Inflammatory macrophage treated with lipopolysaccharide for 4 hours (primary cell): Measurements from ENCODE around the gene CCNK.

Experiments
- DNase-seq: peaks from one replicate; pipeline ENCODE4 v3.0.0-alpha.2; 2020

The CCNK gene

DNA sequence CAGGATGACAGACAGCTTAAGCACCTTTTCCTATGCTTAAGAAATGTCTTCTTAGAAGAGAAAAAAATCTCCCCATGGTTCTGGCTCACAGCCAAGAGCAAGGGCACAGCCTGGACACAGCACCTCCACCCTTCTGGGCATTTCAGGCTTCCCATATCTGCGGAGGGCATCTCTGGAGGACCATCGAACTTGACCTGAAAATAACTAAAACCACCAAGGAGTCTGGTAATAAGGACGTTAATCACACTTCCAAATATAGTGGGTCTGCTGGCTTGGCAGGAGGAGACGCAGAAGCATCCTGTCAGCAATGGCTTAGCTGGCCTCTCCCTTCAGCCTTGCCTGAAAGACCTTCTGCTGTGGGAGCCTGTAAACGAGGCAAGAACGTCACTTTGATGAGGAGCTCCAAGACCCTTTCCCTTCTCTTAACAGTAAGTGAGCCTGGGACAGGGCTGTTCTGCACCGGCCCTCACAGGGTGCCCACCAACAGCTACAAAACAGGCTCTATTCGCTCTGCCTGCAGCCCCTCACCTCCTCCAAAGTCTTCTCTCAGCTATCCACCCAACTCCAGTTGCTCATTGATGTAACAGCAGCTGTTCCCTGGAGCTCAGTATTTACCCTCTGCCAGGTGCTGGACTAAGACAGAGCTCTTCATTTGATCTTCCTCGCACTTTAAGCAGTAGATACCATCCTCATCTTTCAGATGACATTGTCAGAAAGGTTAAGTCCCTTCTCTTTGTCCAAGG, 13.7 kb upstream of the CCNK start:
- no peak for DNase-seq

DNA sequence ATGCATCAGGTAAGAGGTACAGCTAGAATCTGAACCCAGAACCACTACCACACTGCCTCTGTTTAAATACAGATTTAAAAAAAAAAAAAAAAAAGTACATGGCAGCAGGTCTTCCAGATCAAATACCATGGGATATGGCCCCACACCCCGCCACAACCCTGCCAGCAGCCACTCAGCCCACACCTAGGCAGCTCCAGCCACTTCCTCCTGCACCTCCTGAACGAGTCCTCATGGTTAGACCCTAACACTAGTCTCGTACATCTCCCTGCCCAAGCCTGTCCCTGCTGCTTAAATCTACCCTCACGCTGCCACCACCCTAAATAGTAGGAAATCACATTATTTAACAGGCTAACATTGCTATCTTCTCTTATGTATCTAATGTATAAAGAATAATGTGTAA, 13.1 kb upstream of the CCNK start:
- no peak for DNase-seq

DNA sequence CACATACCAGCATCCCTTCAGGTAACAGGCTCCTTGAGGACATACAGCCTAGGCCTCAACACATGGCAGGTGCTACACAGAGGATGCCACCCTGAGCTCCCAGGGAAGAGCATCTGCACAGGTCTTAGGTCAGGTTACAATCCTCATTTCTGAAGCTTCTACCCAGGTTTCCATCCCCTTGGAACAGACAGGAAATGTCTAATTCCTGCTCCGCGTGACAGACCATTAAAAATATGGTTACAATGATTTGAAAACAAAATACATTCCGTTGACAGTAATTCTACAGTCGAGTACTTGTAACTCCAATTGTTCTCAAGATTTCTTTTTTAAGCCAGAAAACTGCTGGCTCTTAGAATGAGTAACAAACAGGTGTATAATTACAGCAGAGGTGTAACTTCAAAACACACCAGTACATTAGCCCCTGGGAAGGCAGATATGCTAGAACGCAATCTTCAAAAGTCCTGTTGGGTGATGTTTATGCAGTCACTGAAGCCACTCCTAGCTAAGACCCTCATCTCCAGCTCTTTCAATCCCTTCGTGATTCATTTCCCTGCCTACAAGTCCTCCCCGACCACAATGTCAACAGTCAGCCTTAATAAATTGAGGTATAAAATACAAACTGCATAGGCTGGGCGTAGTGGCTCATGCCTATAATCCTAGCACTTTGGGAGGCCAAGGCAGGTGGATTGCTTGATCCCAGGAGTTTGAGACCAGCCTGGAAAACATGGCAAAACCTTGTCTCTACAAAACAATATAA, 12.2 kb upstream of the CCNK start:
- DNase-seq, result no peak

DNA sequence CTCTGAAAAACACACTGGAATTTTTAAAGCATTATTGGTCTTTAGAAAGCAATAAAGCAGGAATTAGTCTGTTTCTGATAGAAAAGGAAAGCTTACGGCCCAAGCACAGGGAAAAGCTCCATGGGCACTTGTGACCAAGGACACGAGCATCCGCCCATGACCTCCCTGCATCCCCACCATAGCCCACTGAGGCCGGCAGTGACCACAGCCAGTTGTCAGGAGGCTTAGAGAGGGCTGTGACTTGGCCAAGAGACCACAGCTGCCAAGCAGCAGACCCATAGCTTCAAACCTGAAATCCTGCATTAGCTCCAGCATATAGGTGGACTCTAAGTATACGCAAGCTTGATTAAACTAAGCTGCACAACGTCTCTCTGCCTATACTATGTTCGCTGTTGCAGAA, 9.5 kb upstream of the CCNK start:
- no peak for DNase-seq

DNA sequence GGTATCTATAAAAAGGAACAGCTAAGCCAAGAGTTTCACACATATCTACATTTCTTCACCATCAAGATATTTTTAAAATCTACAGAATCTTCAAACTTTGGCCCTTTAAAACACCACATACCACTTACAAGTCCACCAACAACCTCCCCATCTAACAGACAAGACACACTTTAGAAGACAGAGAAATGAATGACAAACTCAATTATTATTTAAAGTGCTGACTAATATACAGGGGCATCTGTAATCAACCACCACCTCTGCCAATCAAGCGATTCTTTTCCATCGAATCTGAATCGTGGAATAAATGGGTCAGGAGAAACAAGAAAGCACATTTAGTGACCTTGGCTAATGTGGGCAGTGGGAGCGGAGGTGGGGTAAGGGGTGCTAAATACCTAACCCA, 8.3 kb upstream of the CCNK start:
- no peak for DNase-seq

DNA sequence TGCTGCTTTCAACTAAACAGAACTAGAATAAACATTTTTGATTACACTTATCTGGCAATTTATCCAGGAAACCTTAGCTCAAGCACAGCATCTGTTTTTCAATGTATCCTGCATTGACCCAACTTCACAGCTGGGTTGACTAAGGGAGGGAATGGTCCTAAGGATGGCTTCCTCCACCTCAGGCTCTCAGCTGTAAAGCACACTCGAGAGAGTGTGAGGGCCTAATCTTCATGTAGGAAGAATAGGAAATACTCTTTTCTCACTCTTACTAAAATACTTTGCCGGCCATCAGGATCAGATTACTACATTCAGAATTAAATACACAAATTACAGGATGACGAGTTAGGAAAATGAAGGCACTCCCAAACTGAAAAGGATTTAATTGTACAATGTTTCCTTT, 7.8 kb upstream of the CCNK start:
- DNase-seq, result no peak

DNA sequence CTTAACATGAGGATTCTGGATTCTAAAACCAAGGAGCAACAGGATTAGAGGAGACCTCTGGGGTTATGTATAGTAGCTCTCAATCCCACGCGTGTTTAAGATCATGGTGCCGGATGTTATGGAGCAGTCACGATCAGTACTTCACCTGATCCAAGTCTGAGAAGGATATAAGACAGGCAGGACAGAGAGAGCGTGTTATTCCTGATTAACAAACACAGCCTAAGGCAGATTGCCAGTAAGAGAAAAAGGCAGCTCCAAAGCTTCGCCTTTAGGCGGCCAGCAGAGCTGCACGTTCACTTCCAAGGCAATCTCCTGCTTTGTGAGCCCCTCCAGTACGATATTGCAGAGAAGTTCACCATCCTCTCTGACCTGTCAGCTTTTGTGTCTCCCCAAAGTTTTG, 6.0 kb upstream of the CCNK start:
- DNase-seq, result no peak

DNA sequence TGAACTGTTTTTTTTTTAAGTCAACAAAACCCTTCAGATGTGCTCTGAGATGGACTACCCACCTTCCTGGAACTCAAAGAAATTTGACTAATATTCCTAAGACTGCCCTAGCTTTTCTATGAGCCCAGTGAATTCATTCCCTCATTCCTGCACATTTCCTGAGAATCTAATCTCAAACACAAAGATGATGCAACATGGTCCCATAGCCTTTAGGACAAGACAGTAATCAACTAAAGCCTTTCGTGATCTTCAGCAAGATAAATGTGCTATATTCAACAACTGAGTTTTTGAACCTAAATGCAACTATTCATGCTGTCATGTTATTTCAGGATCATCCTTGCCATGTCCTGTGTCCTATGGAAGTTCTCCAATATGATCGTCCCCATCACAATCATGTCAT, 5.5 kb upstream of the CCNK start:
- no peak for DNase-seq

DNA sequence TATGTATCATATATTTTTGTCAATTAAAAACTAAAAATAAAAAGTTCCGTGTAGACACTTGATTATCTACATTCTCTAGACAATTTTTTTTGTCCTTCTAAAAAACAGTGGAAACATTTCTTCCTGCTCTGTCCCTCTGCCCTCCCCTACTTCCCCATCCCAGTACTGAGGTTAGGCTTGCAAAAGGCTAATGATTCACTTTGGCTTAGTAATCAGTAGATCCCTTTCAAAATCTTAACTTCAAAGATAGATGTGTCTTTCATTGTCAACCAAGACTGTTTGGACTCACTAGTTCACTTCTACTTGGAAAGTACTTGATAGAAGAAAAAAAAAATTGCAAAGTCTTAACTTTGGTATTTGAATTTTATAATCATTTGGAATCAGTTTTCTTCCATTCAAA, 4.3 kb upstream of the CCNK start:
- DNase-seq, result peak; percentile 88

DNA sequence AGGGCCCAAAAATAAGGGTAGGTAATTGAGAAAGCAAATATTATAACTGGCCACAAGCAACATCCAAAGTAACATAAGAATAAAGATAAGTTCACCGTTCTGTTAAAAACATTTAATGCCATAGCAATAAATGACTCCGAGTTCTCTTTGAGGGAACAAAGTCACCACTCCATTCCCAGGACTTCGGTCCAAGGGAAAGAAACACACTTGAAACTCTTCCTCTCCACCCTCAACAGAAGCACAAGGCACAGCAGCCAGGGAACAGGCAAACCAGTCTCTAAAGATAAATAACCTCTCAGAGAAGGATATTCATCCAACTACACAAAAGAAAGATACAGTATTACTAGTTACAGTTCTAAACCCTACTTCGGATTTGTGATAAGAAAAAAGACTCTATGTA, 3.1 kb upstream of the CCNK start:
- DNase-seq, result no peak

DNA sequence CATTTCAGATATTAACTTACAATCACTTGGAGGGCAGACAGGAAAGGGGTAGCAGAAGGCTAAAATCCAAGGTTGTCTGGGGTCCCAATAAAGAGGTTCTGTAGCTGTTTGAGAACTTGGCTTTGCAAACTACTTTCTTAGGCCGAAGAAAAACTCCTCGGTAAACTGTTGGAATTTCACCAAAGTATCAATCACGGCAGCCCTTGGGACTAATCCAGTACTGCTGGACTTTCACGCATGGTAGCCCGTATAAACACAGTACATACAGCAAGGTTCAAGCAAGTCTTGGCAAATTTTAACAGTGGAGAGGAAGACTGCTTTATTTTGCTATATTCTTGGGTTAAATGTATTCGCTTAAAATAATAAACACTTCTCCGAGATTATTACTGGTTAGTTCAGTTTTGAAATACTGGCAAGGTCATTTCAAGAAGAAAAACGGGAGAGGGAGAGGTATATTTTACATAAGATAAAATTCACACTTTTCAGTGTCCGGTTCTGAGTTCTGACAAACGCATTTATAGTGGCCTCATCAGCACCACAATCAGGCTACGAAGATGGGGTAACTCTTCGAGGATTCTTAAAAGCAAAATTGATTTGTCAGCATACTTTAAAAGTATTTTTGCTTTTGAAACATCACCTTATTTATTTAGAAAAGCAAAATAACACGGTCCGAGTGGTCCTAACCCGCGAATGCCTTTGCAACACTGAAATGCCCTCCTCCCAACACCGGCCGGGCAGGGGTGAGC, 1.9 kb upstream of the CCNK start:
- DNase-seq, result no peak

DNA sequence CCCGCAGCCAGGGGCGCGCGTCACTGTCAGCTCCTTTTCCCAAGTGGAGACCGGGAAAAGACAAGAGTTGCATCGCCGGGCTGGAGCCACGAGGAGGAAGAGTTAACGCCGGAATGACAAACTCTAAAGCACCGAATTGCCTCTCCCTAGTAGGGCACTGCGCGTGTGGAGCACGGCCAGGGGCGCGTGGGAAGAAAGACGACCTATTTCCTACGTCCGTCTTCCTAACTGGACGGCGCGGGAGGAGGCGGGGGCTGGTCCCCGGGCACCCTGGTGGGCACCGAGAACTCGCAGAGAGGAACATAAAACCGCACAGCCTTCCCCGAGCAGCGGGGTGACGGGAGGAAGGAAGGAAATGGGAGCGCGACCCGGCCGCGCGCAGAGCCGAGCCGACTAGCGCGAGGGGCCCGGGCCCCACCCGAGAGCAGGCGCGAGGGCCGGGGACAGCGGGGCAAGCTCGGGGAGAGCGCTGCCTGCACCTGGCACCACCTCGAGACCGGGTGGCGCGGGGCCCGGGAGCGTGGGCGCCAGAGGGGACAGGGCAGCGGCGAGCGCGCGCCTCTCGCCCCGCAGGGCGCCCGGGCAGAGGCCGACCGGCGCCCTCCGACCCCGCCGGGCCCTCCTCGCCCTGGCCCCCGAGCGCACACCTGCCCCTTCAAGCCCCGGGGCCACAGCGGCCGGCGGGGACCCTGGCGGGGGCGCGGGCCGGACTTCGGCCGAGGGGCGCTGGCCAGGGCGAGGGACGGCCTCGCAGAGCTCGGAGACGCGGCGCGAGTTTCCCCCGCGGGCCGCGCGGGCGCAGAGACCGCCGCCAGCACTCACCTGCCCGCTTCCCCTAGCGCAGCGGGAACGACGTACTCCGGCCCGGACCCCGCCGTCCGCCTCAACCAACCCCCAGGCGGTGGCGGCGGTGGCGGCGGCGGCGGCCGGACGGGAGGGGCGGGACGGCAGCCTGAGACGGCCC, 1.0 kb upstream of the CCNK start, which contains the start of gene SETD3:
Gene SETD3 (minus strand): TSS at position 954 of the 964 bp plus-strand sequence. CDS start 15,054 bp downstream, outside the sequence.
- DNase-seq, result peak; percentile 87

DNA sequence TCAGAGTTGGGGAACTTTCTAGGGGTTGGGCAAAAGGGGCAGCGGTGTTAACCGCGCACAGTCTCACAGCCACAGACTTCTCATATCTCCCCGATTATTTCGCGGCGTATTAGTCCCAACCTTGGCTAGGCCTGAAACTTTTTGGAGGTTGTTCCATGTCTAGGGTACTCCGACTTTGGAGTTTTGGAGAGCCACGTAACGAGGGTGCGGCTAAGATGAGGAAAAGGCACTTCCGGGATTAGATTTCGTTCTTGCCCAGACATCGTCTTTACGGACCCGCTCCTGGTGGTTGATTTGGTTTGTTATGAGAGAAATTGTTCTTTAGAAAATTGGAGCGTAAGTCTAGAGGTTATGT, 513 bp downstream of the CCNK start:
- DNase-seq, result peak; percentile 70

DNA sequence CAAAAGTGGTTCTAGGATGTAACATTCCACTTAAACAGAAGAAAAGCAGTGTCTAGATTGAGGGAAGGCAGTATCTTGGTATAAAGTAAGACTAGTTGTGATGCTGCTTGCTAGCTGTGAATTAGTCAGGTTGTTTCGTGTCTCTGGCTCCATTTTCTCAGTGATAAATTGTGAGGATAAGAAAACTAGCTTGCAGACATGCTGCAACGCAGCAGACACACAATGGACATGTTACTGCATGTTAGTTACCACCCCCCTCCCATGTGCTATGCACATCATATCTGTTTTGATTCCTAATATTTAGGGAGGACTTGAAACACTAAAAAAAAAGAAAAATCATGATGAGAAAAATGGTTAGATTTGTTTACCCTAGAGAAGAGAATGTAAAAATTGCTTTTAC, 2.9 kb downstream of the CCNK start:
- DNase-seq, result no peak

DNA sequence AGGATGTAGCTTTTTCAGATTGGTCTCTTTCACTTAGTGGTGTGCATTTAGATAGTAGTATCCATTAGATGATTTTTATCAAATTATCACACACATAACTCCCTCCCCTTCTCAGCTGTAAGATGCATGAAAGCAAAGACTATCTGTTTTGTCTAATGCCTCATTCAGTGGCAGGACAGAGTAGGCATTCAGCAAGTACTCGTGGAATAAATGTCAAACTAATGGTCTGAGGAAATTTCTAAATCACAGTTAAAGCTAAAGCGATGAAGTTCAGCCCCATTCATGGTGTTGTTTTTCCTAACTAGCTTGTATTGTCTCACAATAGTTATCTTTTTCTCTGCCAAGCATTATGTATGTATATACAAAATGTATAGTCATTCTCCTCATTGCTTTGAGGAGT, 16.1 kb downstream of the CCNK start:
- DNase-seq, result no peak

DNA sequence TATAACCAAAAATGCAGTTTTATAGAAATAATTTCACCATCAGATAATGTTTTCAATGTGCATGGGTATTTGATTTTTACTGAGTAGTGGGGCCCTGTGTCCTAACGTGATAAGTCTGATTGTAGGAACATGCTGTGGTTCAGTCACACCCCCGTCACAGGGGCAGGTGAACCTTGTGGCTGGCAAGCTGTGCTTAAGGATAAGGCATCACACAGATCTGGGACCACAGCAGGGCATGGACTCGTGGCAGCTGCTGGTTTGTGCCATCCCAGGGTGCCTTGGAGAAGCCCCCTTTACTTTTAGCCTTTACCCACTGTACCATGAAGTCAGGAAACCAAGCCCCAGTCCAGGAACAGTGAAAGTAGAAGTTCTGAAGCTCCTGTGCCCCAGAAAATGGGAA, 16.7 kb downstream of the CCNK start:
- no peak for DNase-seq

DNA sequence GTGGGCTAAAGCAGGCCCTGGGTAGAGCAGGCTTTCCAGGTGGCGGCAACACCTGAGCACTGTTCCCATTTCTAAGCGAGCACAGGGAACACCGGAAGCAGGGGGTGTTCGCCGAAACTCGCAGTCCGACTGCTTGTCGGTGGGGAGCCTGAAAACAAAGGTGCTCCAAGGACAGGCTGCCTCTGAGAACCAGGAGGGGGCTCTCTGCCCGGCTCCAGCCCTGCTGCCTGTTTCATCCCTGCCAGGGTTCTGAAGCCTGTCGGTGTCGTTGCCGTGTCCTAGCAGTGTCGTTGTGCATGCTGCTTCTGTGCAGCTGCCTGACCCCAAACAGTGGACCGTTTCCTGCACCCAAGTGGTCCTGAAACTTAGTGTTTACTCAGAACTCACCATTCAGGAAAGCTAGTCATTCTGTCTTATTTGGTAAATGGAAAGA, 21.8 kb downstream of the CCNK start:
- DNase-seq, result no peak

DNA sequence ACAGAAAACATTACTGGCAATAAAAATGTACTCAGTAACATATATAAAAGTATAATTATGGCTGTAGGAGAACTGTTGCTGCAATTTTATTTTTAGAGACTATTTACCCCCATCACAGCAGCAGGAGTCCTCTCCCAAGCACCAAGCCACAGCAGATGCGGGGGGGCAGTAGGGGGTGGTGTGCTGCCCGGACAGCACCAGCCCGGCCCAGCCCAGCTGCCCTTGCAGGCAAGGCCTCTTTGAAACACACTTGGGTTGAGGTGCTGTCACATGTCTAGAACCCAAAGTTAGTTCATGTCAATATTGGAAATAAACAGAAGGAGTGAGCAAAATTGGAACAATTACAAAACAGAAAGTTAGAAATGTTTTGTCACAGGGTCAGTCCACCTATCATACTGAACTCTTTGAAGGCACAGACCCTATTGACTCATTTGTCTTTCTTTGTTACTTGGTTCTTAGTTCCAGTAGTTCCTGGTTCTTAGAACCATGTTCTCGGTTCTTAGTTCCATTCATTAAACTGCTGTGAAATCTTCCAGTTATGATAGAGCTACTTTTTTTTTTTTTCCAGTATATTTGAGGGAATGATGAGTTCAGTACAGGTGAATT, 22.7 kb downstream of the CCNK start:
- no peak for DNase-seq

DNA sequence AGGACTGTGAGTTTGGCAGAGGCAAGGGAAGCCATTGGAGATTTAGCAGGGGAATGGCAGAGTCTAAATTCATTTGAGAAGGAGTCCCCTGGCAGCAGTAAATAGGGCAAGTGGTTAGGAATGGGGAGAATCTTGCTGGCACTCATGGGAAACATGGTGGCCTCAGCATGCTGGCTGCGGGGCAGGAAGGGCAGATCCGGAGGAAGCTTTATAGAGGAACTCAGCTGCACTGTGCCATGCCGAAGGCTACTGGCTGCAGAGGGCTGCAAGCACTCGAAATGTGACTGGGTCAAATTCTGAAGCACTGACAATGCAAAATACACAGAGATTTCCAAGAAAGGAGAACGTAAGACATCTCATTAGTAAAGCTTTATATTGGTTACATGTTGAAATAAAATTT, 23.9 kb downstream of the CCNK start:
- no peak for DNase-seq

DNA sequence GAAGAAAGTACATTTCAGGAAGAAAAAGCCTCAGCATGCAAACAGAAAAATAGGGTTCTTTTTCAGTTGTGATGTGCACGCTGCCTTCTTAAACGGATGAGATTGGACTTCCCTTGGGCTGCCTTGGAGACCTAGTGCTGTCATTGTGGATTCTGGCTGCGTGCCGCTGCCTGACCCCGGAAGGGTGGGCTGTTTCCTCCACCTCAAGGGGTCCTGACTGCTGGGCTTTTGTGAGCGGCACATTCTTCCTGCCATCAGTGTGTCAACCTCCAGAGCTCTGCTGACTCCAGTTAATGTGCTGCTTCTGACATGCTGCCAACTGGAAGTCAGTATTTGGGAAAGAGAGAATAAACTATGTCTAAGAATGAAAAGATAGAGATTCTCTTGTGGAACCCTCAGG, 25.1 kb downstream of the CCNK start:
- no peak for DNase-seq

DNA sequence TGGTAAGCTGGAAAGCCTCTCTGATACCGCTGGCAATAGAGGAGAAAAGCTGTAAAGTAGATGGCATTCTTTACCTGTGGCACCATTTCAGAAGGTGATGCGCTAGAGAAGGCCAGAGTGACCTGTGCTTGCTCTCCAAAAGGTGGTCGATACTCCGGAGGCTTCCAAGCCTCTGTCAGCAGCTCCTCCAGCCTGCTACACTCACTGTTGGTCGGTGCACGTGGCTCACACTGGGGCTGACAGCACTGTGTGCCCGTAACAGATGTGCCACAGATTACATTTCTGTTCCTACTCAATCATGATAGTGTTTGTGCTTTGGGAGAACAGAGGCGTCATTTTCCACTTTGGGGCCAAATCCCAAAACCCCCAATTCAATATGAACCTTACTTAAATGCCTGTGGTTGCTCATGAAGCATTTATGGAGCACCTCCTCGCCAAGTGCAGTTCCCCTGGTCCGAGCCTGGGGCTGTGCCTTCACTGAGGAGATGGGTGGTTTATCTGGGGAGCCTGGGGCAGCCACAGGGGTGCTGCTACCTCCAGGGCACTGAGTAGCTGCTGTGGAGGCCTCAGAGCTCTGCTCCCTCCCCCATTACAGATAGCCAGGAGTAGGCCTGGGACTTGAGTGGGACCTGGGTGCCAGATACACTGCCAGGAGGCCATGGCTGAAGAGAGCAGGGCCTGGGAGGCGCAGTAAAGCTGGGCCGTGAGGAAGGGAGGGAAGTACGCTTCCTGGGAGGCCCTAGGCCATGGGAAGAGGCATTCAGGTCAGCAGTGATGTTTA, 26.8 kb downstream of the CCNK start:
- no peak for DNase-seq
